Measurements from ENCODE around the gene CDH2. TPM values are rescaled to one million over a fixed set of nuclear protein-coding genes. Genes with fewer than 3 reads are reported as not detected.

Gene CDH2
- total RNA-seq, 4 donors from 2014 or later = 0.47 to 1.7 (median 1.1) TPM; not detected in 1

GRCh38 chr18:28108254-28108653 is 68.7 kb downstream of the CDH2 start:
- Histone ChIP-seq H3K4me3 (no peak overlapping the region), H3K27me3 (no peaks in the 10 kb centered on the region), H3K36me3 (no peaks in the 10 kb centered on the region), H3K9me3 (no peaks in the 10 kb centered on the region), H3K4me1 (no peaks in the 10 kb centered on the region), H3K27ac (no peak overlapping the region)
- TF ChIP-seq EP300 (IDR thresholded peaks at IDR 0.05) = no peak
- no peak for TF ChIP-seq POLR2AphosphoS5 (IDR thresholded peaks at IDR 0.05)
- no peak for TF ChIP-seq CTCF (IDR thresholded peaks at IDR 0.05)
- TF ChIP-seq POLR2A (IDR thresholded peaks at IDR 0.05) = no peak
- DNase-seq (ENCODE audit: low spot score in 2 of 2) = no peak
- 94% methylated on average over 1 of the region's 1 CpG for WGBS

- no peak for TF ChIP-seq EP300 (IDR thresholded peaks at IDR 0.05)
- no peak for TF ChIP-seq POLR2A (IDR thresholded peaks at IDR 0.05)
- TF ChIP-seq CTCF (IDR thresholded peaks at IDR 0.05) = no peak
- TF ChIP-seq POLR2AphosphoS5 (IDR thresholded peaks at IDR 0.05) = no peak
- H3K27ac ChIP-seq = no peak overlapping the region
- H3K36me3 ChIP-seq = no peaks in the 10 kb centered on the region
- no peaks in the 10 kb centered on the region for H3K4me1 ChIP-seq
- H3K27me3 ChIP-seq = no peaks in the 10 kb centered on the region
- DNase-seq (ENCODE audit: low spot score in 2 of 2) = no peak
- no peaks in the 10 kb centered on the region for H3K9me3 ChIP-seq
- no peak overlapping the region for H3K4me3 ChIP-seq
Observed at GRCh38 chr18:28099237-28099636, 77.7 kb downstream of the CDH2 start.

GRCh38 chr18:28095631-28096030 is 81.3 kb downstream of the CDH2 start:
- 82% methylated on average over 4 of the region's 4 CpGs for whole genome bisulfite sequencing

GRCh38 chr18:28095041-28095440 is 81.9 kb downstream of the CDH2 start:
- no peaks in the 10 kb centered on the region for H3K4me1 ChIP-seq
- H3K27me3 ChIP-seq = no peaks in the 10 kb centered on the region
- H3K36me3 ChIP-seq = no peaks in the 10 kb centered on the region
- H3K27ac ChIP-seq = no peak overlapping the region
- no peak overlapping the region for H3K4me3 ChIP-seq
- WGBS = 86% methylated on average over 3 of the region's 3 CpGs
- H3K9me3 ChIP-seq = no peaks in the 10 kb centered on the region
- no peak for DNase-seq (ENCODE audit: low spot score in 2 of 2)
- TF ChIP-seq POLR2A (IDR thresholded peaks at IDR 0.05) (no peak), CTCF (IDR thresholded peaks at IDR 0.05) (no peak), EP300 (IDR thresholded peaks at IDR 0.05) (no peak), POLR2AphosphoS5 (IDR thresholded peaks at IDR 0.05) (no peak)

More at GRCh38 chr18:28095631-28096030, 81.3 kb downstream of the CDH2 start:
- Histone ChIP-seq H3K4me3 (no peak overlapping the region), H3K36me3 (no peaks in the 10 kb centered on the region), H3K27me3 (no peaks in the 10 kb centered on the region), H3K27ac (no peak overlapping the region), H3K4me1 (no peaks in the 10 kb centered on the region), H3K9me3 (no peaks in the 10 kb centered on the region)
- no peak for DNase-seq (ENCODE audit: low spot score in 2 of 2)
- TF ChIP-seq POLR2AphosphoS5 (IDR thresholded peaks at IDR 0.05) (no peak), EP300 (IDR thresholded peaks at IDR 0.05) (no peak), POLR2A (IDR thresholded peaks at IDR 0.05) (no peak), CTCF (IDR thresholded peaks at IDR 0.05) (no peak)

- DNase-seq (ENCODE audit: low spot score in 2 of 2) = no peak
- Histone ChIP-seq H3K27ac (no peak overlapping the region), H3K9me3 (no peaks in the 10 kb centered on the region), H3K36me3 (no peaks in the 10 kb centered on the region), H3K4me1 (no peaks in the 10 kb centered on the region), H3K27me3 (no peaks in the 10 kb centered on the region), H3K4me3 (no peak overlapping the region)
- no peak for TF ChIP-seq POLR2AphosphoS5 (IDR thresholded peaks at IDR 0.05)
- no peak for TF ChIP-seq EP300 (IDR thresholded peaks at IDR 0.05)
- TF ChIP-seq POLR2A (IDR thresholded peaks at IDR 0.05) = no peak
- no peak for TF ChIP-seq CTCF (IDR thresholded peaks at IDR 0.05)
- 67% methylated on average over 2 of the region's 2 CpGs for WGBS
Observed at GRCh38 chr18:28091197-28091596, 85.7 kb downstream of the CDH2 start.

Measured in suprapubic skin (tissue), 4 donors.